ENCODE results near the gene TFAP2A.

TFAP2A gene

GRCh38 chr6:10413850-10414738 lies 780 bp downstream of the TFAP2A start:
- Histone ChIP-seq H2AK5ac (ENCODE audit: low read length, severe bottlenecking) (no peak overlapping the region), H3K9ac (ENCODE audit: low read length) (peak overlapping the region; percentile 11), H3K36me3 (ENCODE audit: control insufficient read depth in 1 of 2, insufficient read depth in 2 of 2, low read depth in 1 of 2, low read length in 2 of 2) (peaks cover 0 to 6% of the 10 kb centered on the region in 2 experiments), H4K8ac (ENCODE audit: low read length) (no peak overlapping the region), H3K4me2 (ENCODE audit: low read length, poor library complexity, severe bottlenecking) (peak overlapping the region; percentile 97), H3K23ac (ENCODE audit: low read length in 2 of 2) (peak overlapping the region in 1 of 2 experiments; percentile 96), H3K27me3 (ENCODE audit: control insufficient read depth in 1 of 2, insufficient read depth in 1 of 2, low read length in 2 of 2) (peaks cover 93 to 97% of the 10 kb centered on the region in 2 experiments), H3K4ac (ENCODE audit: low read depth in 1 of 2, low read length in 2 of 2) (no peak overlapping the region), H3K9me3 (ENCODE audit: control insufficient read depth, low read length) (no peaks in the 10 kb centered on the region), H2BK5ac (ENCODE audit: low read depth, low read length, poor library complexity, severe bottlenecking) (no peak overlapping the region), H3K4me1 (ENCODE audit: control insufficient read depth, insufficient read depth, low read depth, low read length) (peaks cover 47% of the 10 kb centered on the region), H2BK12ac (ENCODE audit: low read length in 2 of 2) (no peak overlapping the region), H3K27ac (ENCODE audit: low read length, poor library complexity, severe bottlenecking) (no peak overlapping the region), H3K79me1 (replicated peaks; ENCODE audit: low read length, poor library complexity, severe bottlenecking) (no peaks in the 10 kb centered on the region), H4K91ac (ENCODE audit: low read length) (no peak overlapping the region), H2BK120ac (ENCODE audit: low read depth, low read length) (no peak overlapping the region), H2AFZ (ENCODE audit: low read depth, low read length) (no peak overlapping the region), H3K4me3 (ENCODE audit: insufficient read depth in 1 of 2, low read depth in 1 of 2, low read length in 2 of 2) (peak overlapping the region; percentile 24 to 69), H3K14ac (ENCODE audit: low read length in 2 of 2) (no peak overlapping the region), H2BK15ac (ENCODE audit: low read depth, poor library complexity, severe bottlenecking) (no peak overlapping the region), H3K18ac (ENCODE audit: low read depth in 1 of 2, low read length in 2 of 2) (no peak overlapping the region)
- no peak for DNase-seq
- WGBS, result 2% methylated on average over 37 of the region's 37 CpGs

- DNase-seq, result no peak
- Histone ChIP-seq H3K9ac (ENCODE audit: low read length) (no peak overlapping the region), H2BK5ac (ENCODE audit: low read depth, low read length, poor library complexity, severe bottlenecking) (no peak overlapping the region), H4K91ac (ENCODE audit: low read length) (no peak overlapping the region), H3K36me3 (ENCODE audit: control insufficient read depth in 1 of 2, insufficient read depth in 2 of 2, low read depth in 1 of 2, low read length in 2 of 2) (peaks cover 0 to 6% of the 10 kb centered on the region in 2 experiments), H3K4me3 (ENCODE audit: insufficient read depth in 1 of 2, low read depth in 1 of 2, low read length in 2 of 2) (peak overlapping the region; percentile 34 to 69), H3K4ac (ENCODE audit: low read depth in 1 of 2, low read length in 2 of 2) (no peak overlapping the region), H2AK5ac (ENCODE audit: low read length, severe bottlenecking) (no peak overlapping the region), H2BK120ac (ENCODE audit: low read depth, low read length) (no peak overlapping the region), H3K79me1 (replicated peaks; ENCODE audit: low read length, poor library complexity, severe bottlenecking) (no peaks in the 10 kb centered on the region), H3K4me1 (ENCODE audit: control insufficient read depth, insufficient read depth, low read depth, low read length) (peaks cover 40% of the 10 kb centered on the region), H3K27ac (ENCODE audit: low read length, poor library complexity, severe bottlenecking) (no peak overlapping the region), H4K8ac (ENCODE audit: low read length) (no peak overlapping the region), H3K9me3 (ENCODE audit: control insufficient read depth, low read length) (no peaks in the 10 kb centered on the region), H2BK12ac (ENCODE audit: low read length in 2 of 2) (no peak overlapping the region), H3K27me3 (ENCODE audit: control insufficient read depth in 1 of 2, insufficient read depth in 1 of 2, low read length in 2 of 2) (peaks cover 88 to 97% of the 10 kb centered on the region in 2 experiments), H2AFZ (ENCODE audit: low read depth, low read length) (peak overlapping the region; percentile 23), H3K4me2 (ENCODE audit: low read length, poor library complexity, severe bottlenecking) (peak overlapping the region; percentile 97), H2BK15ac (ENCODE audit: low read depth, poor library complexity, severe bottlenecking) (no peak overlapping the region), H3K14ac (ENCODE audit: low read length in 2 of 2) (peak overlapping the region in 1 of 2 experiments; percentile 41), H3K18ac (ENCODE audit: low read depth in 1 of 2, low read length in 2 of 2) (no peak overlapping the region), H3K23ac (ENCODE audit: low read length in 2 of 2) (peak overlapping the region in 1 of 2 experiments; percentile 89)
- 3% methylated on average over 27 of the region's 31 CpGs for WGBS
Observed at GRCh38 chr6:10413262-10413849, 1.5 kb downstream of the TFAP2A start.

GRCh38 chr6:10412461-10413261 lies 2.2 kb downstream of the TFAP2A start:
- Histone ChIP-seq H2AFZ (ENCODE audit: low read depth, low read length) (peak overlapping the region; percentile 51), H4K8ac (ENCODE audit: low read length) (no peak overlapping the region), H3K4me1 (ENCODE audit: control insufficient read depth, insufficient read depth, low read depth, low read length) (peaks cover 37% of the 10 kb centered on the region), H3K14ac (ENCODE audit: low read length in 2 of 2) (peak overlapping the region in 1 of 2 experiments; percentile 58), H2BK120ac (ENCODE audit: low read depth, low read length) (no peak overlapping the region), H3K27ac (ENCODE audit: low read length, poor library complexity, severe bottlenecking) (no peak overlapping the region), H3K18ac (ENCODE audit: low read depth in 1 of 2, low read length in 2 of 2) (peak overlapping the region; percentile 17 to 40), H3K27me3 (ENCODE audit: control insufficient read depth in 1 of 2, insufficient read depth in 1 of 2, low read length in 2 of 2) (peaks cover 83 to 97% of the 10 kb centered on the region in 2 experiments), H2BK12ac (ENCODE audit: low read length in 2 of 2) (no peak overlapping the region), H2BK15ac (ENCODE audit: low read depth, poor library complexity, severe bottlenecking) (peak overlapping the region; percentile 23), H3K79me1 (replicated peaks; ENCODE audit: low read length, poor library complexity, severe bottlenecking) (no peaks in the 10 kb centered on the region), H3K4ac (ENCODE audit: low read depth in 1 of 2, low read length in 2 of 2) (no peak overlapping the region), H3K9me3 (ENCODE audit: control insufficient read depth, low read length) (no peaks in the 10 kb centered on the region), H3K36me3 (ENCODE audit: control insufficient read depth in 1 of 2, insufficient read depth in 2 of 2, low read depth in 1 of 2, low read length in 2 of 2) (peaks cover 0 to 6% of the 10 kb centered on the region in 2 experiments), H3K4me3 (ENCODE audit: insufficient read depth in 1 of 2, low read depth in 1 of 2, low read length in 2 of 2) (peak overlapping the region; percentile 64 to 88), H3K4me2 (ENCODE audit: low read length, poor library complexity, severe bottlenecking) (peak overlapping the region; percentile 97), H4K91ac (ENCODE audit: low read length) (peak overlapping the region; percentile 35), H3K23ac (ENCODE audit: low read length in 2 of 2) (no peak overlapping the region), H3K9ac (ENCODE audit: low read length) (no peak overlapping the region), H2BK5ac (ENCODE audit: low read depth, low read length, poor library complexity, severe bottlenecking) (peak overlapping the region; percentile 40), H2AK5ac (ENCODE audit: low read length, severe bottlenecking) (no peak overlapping the region)
- under 1% methylated on average over 61 of the region's 82 CpGs for WGBS
- peak; percentile 49 for DNase-seq

Measured in mesenchymal stem cell (in vitro differentiated cells and primary cell).